Embryonic facial prominence (tissue), 1 donor: Measurements from ENCODE around the gene KLHL24.
"Not testable (repeated sequence)": the region's sequence is repeated elsewhere in the genome, so short reads cannot be mapped to it uniquely, and the experiment has no call there.

Experiments used
- DNase-seq: peaks from one replicate; pipeline ENCODE4 v3.0.0-alpha.2; 2016; ENCODE audit errors: extremely low spot score

Gene KLHL24, protein sequence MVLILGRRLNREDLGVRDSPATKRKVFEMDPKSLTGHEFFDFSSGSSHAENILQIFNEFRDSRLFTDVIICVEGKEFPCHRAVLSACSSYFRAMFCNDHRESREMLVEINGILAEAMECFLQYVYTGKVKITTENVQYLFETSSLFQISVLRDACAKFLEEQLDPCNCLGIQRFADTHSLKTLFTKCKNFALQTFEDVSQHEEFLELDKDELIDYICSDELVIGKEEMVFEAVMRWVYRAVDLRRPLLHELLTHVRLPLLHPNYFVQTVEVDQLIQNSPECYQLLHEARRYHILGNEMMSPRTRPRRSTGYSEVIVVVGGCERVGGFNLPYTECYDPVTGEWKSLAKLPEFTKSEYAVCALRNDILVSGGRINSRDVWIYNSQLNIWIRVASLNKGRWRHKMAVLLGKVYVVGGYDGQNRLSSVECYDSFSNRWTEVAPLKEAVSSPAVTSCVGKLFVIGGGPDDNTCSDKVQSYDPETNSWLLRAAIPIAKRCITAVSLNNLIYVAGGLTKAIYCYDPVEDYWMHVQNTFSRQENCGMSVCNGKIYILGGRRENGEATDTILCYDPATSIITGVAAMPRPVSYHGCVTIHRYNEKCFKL

DNA sequence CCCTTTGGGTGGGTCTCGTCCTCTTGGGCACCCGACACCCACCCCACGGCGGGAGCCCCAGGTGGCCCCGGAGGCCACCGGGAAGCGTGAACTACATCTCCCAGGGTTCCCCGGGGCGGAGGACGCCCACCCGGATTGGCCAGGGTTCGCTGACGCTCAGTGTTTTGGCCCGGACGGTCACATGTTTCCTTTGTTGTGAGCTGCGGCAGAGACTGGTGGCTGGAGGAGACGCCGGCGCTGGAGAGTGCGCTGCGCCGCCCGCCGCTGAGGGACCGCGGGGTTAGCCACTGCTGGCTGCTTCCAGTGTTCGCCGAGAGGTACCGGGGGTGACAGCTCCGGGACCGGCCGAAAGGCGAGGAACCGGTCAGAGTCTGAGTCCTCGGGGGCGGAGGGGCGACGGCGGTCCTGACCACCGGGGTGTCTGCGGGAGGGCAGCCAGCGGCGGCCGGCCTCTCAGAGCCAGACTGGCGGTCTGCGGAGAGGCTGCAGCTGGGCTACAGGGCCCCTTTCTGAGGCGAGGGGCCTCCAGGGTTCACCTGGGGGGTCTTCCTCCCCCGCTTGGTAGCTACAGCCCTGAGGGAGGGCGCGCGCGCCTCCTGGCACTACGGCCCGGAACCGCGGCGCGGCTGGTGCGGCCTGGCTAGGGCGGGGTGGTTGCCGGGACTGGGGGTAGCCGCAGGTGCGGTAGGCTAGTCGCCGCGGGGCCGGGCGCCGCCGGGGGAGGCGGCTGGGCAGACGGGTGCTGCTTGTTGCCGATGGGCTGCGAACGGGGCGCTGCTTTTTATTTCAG is at the start of gene KLHL24:
Gene KLHL24 (plus strand): TSS at position 193 of the 790 bp plus-strand sequence. CDS start 14,734 bp downstream, outside the sequence.
- DNase-seq: peak; percentile 92

- DNase-seq: no peak
These were observed 48.9 kb upstream of the KLHL24 start for GRCh38 chr3:183586477-183586876.

DNA sequence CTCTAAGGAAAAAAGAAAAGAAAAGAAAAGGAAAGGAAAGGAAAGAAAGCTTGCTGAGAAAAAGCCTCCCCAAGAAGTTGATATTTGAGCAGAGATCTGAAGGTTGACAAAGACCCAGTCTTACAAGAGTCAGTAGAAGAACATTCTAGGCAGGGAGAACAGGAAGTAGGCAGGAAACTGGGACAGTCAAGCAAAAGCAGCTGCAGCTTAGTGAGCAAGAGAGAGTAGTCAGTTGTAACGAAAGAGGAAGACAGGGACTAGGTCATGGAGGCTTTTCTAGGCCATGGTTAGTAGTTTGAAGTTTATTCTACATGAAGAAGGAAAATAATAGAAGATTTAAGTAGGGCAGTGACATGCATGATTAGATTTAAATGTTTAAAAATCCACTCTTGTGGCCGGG is 48.1 kb upstream of the KLHL24 start:
- DNase-seq: no peak

GRCh38 chr3:183590442-183590841 is 45.0 kb upstream of the KLHL24 start:
- DNase-seq: no peak

- no peak for DNase-seq
These were observed 43.4 kb upstream of the KLHL24 start for GRCh38 chr3:183591881-183592521.

DNA sequence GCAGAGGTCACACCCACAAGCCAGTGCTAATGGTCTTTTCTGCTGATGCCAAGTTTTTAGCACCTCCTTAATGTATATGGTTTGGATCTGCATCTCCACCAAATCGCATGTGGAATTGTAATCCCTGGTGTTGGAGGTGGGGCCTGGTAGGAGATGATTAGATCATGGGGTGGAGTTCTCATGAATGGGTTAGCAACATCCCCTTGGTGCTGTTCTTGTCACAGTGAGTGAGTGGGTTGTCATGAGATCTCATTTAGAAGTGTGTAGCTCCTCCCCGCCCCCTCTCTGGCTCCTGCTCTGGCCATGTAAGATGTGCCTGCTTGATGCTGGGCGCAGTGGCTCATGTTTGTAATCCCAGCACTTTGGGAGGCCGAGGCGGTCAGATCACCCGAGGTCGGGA is 42.6 kb upstream of the KLHL24 start:
- no peak for DNase-seq

- no peak for DNase-seq
These were observed 40.8 kb upstream of the KLHL24 start for GRCh38 chr3:183594636-183595035.

DNA sequence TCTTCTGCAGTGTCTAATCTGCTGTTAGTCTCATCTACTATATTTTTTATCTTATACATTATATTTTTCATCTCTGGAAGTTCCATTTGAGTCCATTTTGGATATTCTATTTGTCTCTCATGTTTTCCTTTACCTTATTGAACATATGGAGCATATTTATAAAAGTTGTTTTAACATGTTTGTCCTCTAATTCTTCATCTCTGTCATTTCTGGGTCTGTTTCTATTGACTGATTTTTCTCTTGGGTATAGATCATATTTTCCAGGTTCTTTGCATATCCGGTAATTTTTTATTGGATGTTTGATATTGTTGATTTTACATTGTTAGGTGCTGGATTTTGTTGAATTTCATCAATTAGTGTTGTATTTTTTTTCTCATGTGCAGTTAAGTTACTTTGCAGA is 37.5 kb upstream of the KLHL24 start:
- no peak for DNase-seq

- not testable (repeated sequence) for DNase-seq
These were observed 24.1 kb upstream of the KLHL24 start for GRCh38 chr3:183611326-183611725.

GRCh38 chr3:183613366-183614285 is 21.8 kb upstream of the KLHL24 start:
- DNase-seq: no peak

GRCh38 chr3:183618542-183618941 is 16.9 kb upstream of the KLHL24 start:
- no peak for DNase-seq

- DNase-seq: no peak
These were observed 16.4 kb upstream of the KLHL24 start for GRCh38 chr3:183619010-183619409.

GRCh38 chr3:183619624-183620251 is 15.7 kb upstream of the KLHL24 start:
- no peak for DNase-seq

- no peak for DNase-seq
These were observed 15.2 kb upstream of the KLHL24 start for GRCh38 chr3:183620252-183620628.

DNA sequence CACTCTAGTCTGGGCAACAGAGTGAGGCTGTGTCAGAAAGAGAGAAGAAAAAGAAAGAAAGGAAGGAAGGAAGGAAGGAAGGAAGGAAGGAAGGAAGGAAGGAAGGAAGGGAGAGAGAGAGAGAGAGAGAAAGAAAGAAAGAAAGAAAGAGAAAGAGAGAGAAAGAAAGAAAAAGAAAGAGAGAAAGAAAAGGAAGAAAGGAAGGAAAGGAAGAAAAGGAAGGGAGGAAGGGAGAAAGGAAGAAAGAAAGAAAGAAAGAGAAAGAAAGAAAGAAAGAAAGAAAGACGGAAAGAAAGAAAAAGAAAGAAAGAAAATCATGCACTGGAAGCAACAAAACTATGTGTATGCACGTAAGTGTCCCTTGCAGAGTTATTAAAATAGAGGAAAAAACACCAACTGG is 12.9 kb upstream of the KLHL24 start:
- not testable (repeated sequence) for DNase-seq

DNA sequence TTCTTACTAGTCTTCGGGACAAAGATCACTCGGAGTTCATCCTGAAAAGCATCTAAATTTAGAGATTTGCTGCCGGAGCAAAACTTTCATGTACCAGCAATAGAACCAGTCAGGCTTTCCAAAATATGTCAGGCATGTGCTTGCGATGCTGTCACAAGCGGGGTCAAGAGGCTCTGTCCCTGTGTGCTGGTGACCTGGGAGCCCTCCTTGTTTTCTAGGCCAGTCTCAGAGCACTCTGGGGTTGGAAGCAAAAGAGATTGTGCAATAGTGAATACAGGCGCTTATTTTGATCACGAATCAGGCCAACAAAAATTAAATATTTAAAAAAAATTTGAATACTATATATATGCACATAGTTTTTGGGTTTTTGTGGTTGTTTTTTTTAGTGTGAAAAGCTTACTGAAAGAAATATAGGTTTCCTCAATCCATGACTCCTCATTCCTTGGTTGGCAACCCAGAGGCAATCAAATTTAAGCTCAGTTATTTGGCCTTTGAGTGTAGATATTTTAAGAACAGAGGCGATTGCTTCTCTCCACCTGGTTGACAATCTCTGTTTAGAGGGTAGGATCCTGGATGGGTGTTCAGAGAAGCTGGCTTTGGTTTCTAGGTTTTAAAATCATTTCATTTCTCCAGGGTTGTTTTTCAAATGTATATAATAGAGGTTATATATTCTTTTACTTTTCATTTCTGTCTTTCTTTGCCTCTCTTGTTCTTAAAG is 8.4 kb upstream of the KLHL24 start:
- no peak for DNase-seq

DNA sequence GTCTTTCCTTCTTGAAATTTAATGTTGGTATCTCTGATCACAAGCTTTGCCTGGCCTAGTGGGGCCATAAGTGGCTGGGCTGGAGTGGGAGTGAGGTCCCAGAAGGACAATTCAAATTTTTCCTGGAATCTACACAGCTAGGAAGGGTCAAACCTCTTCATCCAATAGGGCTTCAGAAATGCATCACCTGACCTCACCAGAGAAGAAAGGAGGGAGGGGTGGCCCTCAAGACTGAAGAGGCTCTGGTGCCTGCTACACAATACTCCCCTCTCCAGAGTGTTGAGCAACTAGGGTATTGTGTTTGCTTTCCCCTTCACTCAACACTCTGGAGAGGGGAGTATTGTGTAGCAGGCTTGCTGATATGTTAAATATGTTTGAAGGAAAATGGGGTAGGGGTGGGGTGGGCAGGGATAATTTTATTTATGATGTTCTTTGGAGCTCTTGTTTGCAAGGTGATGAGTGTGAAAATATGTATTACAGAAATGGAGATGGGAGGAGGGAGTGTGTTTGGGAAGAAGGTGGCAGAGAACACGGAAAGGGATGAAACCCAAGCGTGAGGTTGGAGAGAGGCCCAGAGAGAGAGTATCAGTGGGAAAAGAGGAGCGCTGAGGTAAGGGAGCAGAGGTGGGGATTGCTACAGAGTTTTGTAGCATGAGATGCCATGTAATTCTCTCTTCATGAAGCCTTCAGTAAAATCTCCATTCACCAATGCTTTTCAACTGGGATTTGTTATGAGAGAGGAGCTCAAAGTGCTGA is 5.7 kb upstream of the KLHL24 start:
- DNase-seq: no peak

DNA sequence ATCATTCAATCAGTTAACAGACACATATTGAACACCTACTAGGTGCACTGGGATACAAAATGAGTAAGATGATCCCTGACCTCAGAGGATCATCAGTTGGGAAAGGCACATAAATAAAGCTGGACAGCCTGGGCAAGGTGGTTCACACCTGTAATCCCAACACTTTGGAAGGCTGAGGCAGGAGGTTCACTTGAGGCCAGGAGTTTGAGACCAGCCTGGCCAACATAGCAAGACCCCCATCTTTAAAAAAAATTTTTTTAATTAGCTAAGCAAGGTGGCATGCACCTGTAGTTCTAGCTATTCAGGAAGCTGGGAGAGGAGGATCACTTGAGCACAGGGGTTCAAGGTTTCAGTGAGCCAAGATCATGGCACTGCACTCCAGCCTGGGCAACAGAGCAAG is 3.7 kb upstream of the KLHL24 start:
- no peak for DNase-seq

DNA sequence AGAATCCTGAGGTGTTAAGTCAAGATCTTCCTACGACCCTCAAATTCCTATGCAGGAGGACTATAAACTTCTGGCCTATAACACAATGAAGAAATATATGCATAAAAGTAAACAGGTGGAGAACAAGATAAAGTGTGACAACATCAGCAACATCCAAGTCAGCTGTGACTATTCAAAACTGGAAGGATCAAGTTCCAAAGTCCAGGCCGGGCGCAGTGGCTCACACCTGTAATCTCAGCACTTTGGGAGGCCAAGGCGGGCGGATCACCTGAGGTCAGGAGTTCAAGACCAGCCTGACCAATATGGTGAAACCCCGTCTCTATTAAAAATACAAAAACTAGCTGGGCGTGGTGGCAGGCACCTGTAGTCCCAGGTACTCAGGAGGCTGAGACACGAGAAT is 2.7 kb upstream of the KLHL24 start:
- not testable (repeated sequence) for DNase-seq
